COLO668 (cell line): Measurements from ENCODE around the gene CALML4.
"Not testable (repeated sequence)": the region's sequence is repeated elsewhere in the genome, so short reads cannot be mapped to it uniquely, and the experiment has no call there.

Experiments used
- DNase-seq: peaks from one replicate; lab custom pipeline; 2025; ENCODE audit not compliant: unreplicated experiment; lab: John Stamatoyannopoulos, UW

Gene CALML4, protein sequence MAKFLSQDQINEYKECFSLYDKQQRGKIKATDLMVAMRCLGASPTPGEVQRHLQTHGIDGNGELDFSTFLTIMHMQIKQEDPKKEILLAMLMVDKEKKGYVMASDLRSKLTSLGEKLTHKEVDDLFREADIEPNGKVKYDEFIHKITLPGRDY

GRCh38 chr15:68204776-68205557, at the start of gene CALML4:
TSS of gene CALML4 (minus strand) at chr15:68205332. CDS start at chr15:68205247, 85 bp downstream.
- peak; percentile 67 for DNase-seq

GRCh38 chr15:68252925-68253534, 47.9 kb upstream of the CALML4 start:
- peak; percentile 47 for DNase-seq

DNA sequence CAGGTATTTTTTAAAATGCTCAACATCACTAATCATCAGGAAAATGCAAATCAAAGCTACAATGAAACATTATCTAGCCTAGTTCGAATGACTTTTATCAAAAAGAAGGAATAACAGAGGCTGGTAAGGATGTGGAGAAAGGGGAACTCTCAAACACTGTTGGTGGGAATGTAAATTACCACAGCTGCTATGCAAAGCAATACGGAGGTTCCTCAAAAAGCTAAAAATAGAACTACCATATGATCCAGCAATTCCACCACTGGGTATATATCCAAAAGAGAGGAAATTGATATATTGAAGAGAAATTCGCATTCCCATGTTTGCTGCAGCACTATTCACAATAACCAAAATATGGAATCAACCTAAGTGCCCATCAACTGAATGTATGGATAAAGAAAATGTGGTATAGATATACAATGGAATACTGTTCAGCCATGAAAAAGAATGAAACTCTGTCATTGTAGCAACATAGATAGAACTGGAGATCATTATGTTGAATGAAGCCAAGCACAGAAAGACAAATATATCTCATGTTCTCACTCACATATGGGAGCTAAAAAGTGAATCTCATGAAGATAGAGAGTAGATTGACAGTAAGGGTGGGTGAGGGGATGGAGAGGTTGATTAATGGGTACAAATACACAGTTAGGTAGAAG, 44.1 kb upstream of the CALML4 start:
- DNase-seq, result no peak

DNA sequence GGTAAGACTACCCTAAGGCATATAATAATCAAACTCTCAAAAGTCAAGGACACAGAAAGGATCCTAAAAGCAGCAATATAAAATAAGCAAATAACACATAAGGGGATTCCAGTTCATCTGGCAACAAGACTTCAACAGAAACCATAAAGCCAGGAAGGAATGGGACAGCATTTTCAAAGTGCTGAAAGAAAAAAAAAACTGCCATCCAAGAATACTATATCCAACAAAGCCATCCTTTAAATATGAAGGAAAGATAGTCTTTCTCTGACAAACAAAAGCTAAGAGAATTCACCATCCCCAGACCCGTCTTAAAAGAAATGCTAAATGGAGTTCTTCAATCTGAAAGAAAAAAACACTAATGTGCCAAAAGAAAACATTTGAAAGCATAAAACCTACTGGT, 39.1 kb upstream of the CALML4 start:
- DNase-seq, result no peak

DNA sequence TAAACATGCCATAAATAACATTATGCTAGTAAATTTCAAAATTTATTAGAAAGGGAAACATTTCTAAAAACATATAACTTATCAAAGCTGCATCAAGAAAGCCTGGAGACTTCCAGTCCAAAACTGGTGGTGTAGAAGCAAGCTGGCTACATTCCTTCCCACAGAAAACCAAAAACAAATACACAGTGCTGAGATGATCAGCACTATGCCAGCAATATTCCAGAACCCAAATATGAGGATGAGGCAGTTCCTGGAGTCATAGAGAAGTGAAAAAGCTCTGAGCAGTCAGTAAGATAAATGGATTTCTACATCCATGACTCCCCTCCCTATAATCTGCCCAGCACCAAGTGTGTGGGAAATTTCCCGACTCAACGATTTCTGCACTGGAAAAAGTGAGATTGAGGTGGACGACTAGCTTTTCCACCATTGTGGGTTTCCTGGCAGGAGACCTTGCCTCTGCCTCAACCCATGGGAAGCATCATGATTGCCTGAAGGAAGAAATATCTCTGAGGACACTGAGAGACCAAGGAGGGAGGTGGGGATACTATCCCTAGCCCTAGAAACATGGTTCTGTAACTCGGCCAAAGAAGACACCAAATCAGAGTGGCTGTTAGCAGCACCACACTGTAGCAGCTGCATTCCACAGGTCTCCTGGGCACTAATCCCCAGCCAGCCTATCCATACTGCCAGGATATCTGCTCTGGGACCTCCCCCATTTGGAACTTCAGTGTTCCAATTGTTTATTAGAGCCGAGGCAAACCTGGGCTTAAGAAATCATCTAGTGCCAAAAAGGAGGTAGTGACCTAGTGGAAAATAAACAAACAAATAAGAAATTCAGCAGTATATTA, 36.2 kb upstream of the CALML4 start:
- DNase-seq, result no peak

DNA sequence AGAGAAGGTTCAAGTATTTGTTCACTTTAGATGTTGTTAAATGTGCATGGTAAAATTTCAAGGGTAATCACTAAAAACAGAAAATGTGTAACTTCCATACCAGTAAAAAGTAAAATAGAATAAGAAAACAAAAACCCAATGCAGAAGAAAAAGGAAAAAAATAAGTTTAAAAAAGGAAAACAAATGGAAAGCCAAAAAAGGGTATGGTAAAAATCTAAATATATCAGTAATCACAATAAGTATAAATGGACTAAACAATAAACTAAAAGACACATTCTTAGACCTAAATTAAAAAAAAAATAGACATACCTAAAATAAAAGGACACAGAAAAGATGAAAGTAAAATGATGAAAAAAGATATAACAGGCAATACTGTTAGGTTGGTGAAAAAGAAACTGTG, 33.9 kb upstream of the CALML4 start:
- DNase-seq, result no peak

- no peak for DNase-seq
These were observed 29.9 kb upstream of the CALML4 start for GRCh38 chr15:68235022-68235421.

GRCh38 chr15:68234520-68234919, 29.4 kb upstream of the CALML4 start:
- not testable (repeated sequence) for DNase-seq

- DNase-seq, result no peak
These were observed 28.9 kb upstream of the CALML4 start for GRCh38 chr15:68234060-68234459.

DNA sequence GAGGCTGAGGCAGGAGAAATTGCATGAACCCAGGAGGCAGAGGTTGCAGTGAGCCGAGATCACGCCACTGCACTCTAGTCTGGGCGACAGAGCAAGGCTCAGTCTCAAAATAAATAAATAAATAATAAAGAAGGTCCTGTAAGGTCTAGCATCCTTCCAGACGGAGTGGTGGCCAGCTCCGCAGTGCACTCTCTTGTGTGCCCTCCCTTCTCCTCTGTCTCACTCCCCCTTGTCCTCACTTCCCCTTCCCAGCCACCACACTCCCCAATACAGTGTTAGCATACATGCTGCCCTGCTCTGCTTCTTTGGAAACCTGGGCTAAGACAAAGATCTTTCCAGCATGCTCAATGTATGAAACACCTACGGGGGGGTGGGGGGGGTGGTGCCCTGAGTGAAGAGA, 27.8 kb upstream of the CALML4 start:
- no peak for DNase-seq

- no peak for DNase-seq
These were observed 27.3 kb upstream of the CALML4 start for GRCh38 chr15:68232449-68232848.

DNA sequence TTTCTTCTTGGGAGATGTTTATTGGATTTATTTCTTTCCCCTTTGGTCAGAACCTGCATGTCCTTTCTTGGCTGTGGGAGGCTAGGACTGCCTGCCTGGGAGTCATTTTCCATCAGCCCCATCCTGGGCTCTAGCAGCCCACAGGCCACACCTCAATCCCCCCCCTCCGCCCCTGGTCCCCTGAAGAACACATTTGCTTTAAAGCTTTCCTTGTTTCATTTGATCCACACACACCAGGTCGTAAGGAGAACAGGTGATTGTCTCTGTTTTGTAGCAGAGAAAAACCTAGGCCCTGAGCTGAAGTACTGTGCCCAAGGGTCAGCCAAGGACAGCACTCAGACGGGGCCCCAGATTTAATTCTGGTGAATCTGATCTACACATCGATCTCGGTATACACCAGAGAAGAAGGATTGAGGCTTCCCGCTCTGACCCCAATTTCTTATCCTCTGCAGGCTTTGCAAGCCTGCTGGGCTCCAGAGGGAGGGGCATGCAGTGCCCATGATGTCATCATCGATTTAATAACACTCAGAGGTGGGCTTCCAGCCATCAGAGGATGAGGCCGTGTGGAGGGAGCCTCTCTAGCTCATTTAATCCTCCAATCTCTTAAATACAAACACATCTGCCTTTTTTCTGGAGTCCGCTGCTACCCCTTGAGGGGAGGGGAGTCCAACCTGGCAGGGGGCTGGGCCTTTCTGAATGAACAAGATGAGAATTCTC, 26.1 kb upstream of the CALML4 start:
- no peak for DNase-seq

DNA sequence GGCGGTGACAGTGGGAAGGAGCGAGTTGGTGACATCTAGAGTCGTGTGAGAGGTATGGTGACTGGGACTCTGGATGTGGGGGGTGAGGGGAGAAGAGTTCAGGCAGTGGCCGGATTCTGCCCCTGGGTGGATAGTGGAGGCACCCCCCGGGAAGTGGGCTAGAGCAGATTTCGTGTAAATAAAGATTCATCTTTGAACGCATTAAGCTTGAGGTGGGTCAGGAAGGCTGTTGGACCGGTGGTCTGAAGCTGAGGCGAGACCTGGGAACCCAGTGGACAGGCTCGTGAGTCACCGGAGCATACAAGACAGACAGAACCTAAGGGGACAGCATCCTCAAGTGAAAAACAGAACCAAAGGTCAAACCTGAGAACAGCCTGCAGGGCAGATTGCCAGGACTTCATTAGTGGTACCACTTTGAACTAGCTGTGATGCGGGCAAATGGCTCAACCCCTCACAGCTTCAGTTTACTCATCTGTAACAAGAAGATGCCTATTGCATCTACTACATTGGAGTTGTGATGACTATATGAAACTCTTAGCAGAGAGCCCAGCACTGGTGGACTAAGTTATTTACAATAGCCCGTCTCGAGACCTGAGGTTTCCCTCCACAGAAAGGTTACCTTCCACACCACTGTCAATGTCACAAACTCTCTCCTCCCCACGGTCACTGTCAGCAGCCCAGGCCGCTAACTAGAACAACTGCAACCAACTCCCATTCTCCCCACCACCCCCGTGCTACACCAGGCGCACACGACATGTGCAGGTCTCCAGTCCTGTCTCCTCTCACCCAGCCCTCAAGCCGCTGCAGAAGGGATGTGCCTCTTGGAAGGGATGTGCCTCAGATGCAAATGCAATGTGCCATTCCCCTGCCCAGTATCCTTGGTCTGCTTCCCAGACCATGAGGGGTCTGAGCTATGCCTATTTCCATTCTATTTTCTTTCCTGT, 25.3 kb upstream of the CALML4 start:
- DNase-seq, result no peak

DNA sequence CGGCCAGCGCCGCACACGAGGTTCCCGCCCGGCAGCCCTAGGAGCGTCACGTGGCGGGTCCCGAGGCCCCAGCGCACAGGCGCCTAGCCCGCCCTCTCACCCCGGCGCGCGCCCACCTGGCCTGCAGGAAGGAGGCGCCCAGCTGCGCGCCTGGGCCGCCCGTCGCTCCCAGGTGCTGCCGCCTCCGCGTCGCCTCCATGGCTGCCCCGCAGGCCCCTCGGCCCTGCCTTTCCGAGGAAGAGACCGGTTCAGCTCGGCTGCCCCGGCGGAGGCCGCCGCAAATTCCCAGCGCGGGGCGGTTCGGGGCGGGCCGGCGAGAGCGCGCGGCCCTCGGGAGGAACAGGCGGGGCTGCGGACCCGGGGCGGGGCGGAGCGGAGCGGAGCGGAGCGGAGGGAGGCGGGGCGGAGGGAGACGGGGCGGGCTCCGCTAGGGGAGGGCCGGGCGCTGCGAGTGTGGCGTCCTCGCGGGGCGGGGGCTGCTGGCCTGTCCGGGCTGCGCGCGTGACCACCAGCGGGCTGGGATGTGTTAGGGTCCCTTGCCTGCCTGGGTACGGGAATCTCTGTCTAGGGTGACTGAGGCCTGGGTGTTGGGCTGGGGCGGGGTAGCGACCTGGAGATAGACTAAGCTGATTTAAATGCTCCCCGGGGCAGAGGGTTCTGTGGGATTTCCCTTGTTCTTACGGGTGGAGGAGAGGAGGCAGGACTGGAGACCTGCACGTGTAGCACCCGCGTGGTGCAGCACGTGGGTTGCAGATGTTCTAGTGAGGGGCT, 24.4 kb upstream of the CALML4 start, which contains the start of gene CLN6:
CLN6 (minus strand) TSS at position 343 of the 771 bp plus-strand sequence; CDS start at position 199, 144 bp downstream.
- DNase-seq, result peak; percentile 92

DNA sequence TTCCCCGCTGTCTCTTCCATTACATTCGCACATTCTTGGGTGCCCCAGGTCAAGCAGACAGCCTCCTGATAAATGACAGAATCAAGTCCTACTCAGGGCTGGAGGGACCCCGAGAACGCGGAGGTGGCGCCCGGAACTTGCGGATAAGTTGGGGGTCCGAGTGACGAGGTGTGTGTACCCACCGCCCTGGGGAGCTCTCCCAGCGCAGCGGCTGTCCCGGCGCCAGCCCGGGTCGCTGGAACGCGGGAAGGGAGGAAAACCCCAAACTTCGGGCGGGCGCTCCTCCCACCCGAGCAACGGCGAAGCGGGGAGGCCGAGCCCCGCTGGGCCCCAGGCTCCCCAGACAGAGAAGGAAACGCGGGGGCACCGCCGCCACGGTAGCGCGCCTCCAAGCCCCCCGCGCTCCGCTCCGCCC, 23.8 kb upstream of the CALML4 start:
- DNase-seq, result no peak

GRCh38 chr15:68228143-68228970, 23.2 kb upstream of the CALML4 start:
- peak; percentile 32 for DNase-seq

DNA sequence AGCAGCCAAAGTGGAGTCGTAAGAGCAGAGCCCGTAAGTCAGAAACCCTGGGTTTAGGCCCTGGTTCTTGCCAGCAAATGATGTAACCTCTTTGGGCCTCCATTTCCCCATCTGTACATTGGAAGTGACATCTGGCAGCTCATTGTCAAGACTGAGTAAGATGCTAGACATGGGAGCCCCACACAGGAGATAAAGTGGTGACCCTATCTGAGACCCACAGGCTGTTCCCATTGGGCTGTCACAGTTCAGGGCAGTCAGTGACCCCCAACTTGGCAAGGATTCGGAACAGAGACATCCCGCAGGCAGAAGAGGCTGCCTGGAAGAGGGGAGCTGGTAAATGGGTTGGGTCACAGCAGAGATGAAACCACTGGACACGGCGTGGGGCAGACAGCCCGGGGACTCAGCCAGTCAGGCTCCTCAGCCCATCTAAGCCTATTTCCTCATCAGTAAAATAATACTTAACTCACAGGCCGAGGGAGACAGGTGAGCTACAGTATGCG, 22.6 kb upstream of the CALML4 start:
- DNase-seq, result no peak
